HUDEP-2 (cell line): ENCODE measurements around the gene INTS15.
A peak's percentile ranks its signal among the peaks of the same experiment; 100 is the strongest.
"Not testable (repeated sequence)": the region's sequence is repeated elsewhere in the genome, so short reads cannot be mapped to it uniquely, and the experiment has no call there.

Experiments
- DNase-seq, 76 experiments: peaks; one replicate each; lab custom pipeline; 2025; ENCODE audit not compliant: unreplicated experiment in 76 of 76; lab: John Stamatoyannopoulos, UW

Gene INTS15

GRCh38 chr7:6616854-6617643, 27.2 kb downstream of the INTS15 start:
- no peak for DNase-seq

- DNase-seq: no peak
These were observed 28.8 kb downstream of the INTS15 start for GRCh38 chr7:6618621-6619020.

GRCh38 chr7:6619961-6620360, 30.1 kb downstream of the INTS15 start:
- no peak for DNase-seq

- no peak for DNase-seq
These were observed 31.6 kb downstream of the INTS15 start for GRCh38 chr7:6621195-6622133.

- DNase-seq: no peak
These were observed 32.4 kb downstream of the INTS15 start for GRCh38 chr7:6622134-6622710.

GRCh38 chr7:6623589-6624245, 33.9 kb downstream of the INTS15 start:
- no peak for DNase-seq

GRCh38 chr7:6624246-6624611, 34.4 kb downstream of the INTS15 start:
- no peak for DNase-seq

- DNase-seq: no peak
These were observed 38.2 kb downstream of the INTS15 start for GRCh38 chr7:6628045-6628444.

GRCh38 chr7:6630007-6630849, 40.4 kb downstream of the INTS15 start:
- DNase-seq: no peak

GRCh38 chr7:6631605-6632004, 41.8 kb downstream of the INTS15 start:
- DNase-seq: no peak

- no peak for DNase-seq
These were observed 44.2 kb downstream of the INTS15 start for GRCh38 chr7:6634021-6634420.

GRCh38 chr7:6634971-6635370, 45.1 kb downstream of the INTS15 start:
- DNase-seq: not testable (repeated sequence)

- peak in 39 of 76 experiments; percentile 4 to 58 (median 28) for DNase-seq
These were observed 47.1 kb downstream of the INTS15 start, which contains the start of gene ZNF316 for GRCh38 chr7:6636741-6637543. ZNF316 (plus strand) TSS chr7:6637318; CDS start chr7:6642410, 5,092 bp downstream.

- peak in 37 of 76 experiments; percentile 2 to 56 (median 31) for DNase-seq
These were observed 47.9 kb downstream of the INTS15 start for GRCh38 chr7:6637544-6638229.

GRCh38 chr7:6639032-6639431, 49.2 kb downstream of the INTS15 start:
- no peak for DNase-seq

- DNase-seq: no peak
These were observed 49.8 kb downstream of the INTS15 start for GRCh38 chr7:6639627-6640026.

GRCh38 chr7:6640246-6640721, 50.5 kb downstream of the INTS15 start:
- peak in 27 of 76 experiments; percentile 3 to 49 (median 29) for DNase-seq
